SU-DHL-6 (cell line): ENCODE data around the gene GPD2.

Experiments used
- CTCF ChIP-seq: fragments of 200-600 bp; sonication (generic); IDR thresholded peaks from one replicate; pipeline ENCODE4 v1.5.1; 2017; ENCODE audit warnings: antibody characterized with exemption, mild to moderate bottlenecking, low read length, moderate library complexity; ENCODE audit not compliant: insufficient read depth, poor library complexity, severe bottlenecking
- EZH2phosphoT487 ChIP-seq: fragments of 200-600 bp; sonication (generic), shearing (Covaris generic); conservative IDR thresholded peaks from 2 replicates; pipeline ENCODE4 v1.6.1; 2018; ENCODE audit warnings: mild to moderate bottlenecking, antibody characterized with exemption, low read length, moderate library complexity, mixed read lengths

- TF ChIP-seq CTCF (no peak), EZH2phosphoT487 (no peak)
Observed at GRCh38 chr2:156635646-156636045, 199.5 kb downstream of the GPD2 start.
